Fibroblast of pulmonary artery (primary cell): ENCODE measurements around the gene MS4A7.

Experiments
- DNase-seq: peaks from one replicate; pipeline ENCODE4 v3.0.0-alpha.2; 2010; ENCODE audit warnings: low read depth
- H3K4me3 ChIP-seq: replicated peaks from 2 replicates; pipeline ENCODE4 v1.5.1; 2011; ENCODE audit warnings: low read depth, mild to moderate bottlenecking, control low read depth, low read length, moderate library complexity
- CTCF ChIP-seq: IDR thresholded peaks from 2 replicates; pipeline ENCODE4 v1.5.1; 2011; ENCODE audit warnings: mild to moderate bottlenecking, control low read depth, low read length, inconsistent platforms; ENCODE audit errors: missing control alignments

The MS4A7 gene

GRCh38 chr11:60370811-60371298 lies 7.5 kb upstream of the MS4A7 start:
- no peak for DNase-seq
- TF ChIP-seq CTCF, result no peak
- no peak overlapping the region for H3K4me3 ChIP-seq

GRCh38 chr11:60371386-60371785 lies 6.9 kb upstream of the MS4A7 start:
- H3K4me3 ChIP-seq, result no peak overlapping the region
- TF ChIP-seq CTCF, result no peak
- no peak for DNase-seq

GRCh38 chr11:60371854-60372253 lies 6.5 kb upstream of the MS4A7 start:
- no peak overlapping the region for H3K4me3 ChIP-seq
- no peak for TF ChIP-seq CTCF

GRCh38 chr11:60372767-60373166 lies 5.6 kb upstream of the MS4A7 start:
- H3K4me3 ChIP-seq, result no peak overlapping the region
- DNase-seq, result no peak
- no peak for TF ChIP-seq CTCF

More at GRCh38 chr11:60371854-60372253, 6.5 kb upstream of the MS4A7 start:
- DNase-seq, result no peak

- TF ChIP-seq CTCF, result no peak
- DNase-seq, result no peak
- no peak overlapping the region for H3K4me3 ChIP-seq
Measured at GRCh38 chr11:60375316-60375715, 3.0 kb upstream of the MS4A7 start.

- TF ChIP-seq CTCF, result no peak
- H3K4me3 ChIP-seq, result no peak overlapping the region
Measured at GRCh38 chr11:60376601-60377000, 1.7 kb upstream of the MS4A7 start.

GRCh38 chr11:60377401-60378136 lies 763 bp upstream of the MS4A7 start:
- no peak for DNase-seq
- H3K4me3 ChIP-seq, result no peak overlapping the region
- no peak for TF ChIP-seq CTCF

More at GRCh38 chr11:60376601-60377000, 1.7 kb upstream of the MS4A7 start:
- DNase-seq, result no peak
